GM12864 (cell line): ENCODE results near the gene CFAP92.

ENCODE experiments used
- DNase-seq: peaks from one replicate; pipeline ENCODE4 v3.0.0-alpha.2; 2011; ENCODE audit warnings: low read depth
- H3K4me3 ChIP-seq: 2 replicates; pipeline ENCODE4 v1.5.1; 2011; ENCODE audit warnings: mild to moderate bottlenecking, low read depth, low read length, control low read depth
- CTCF ChIP-seq: IDR thresholded peaks from 2 replicates; pipeline ENCODE4 v1.5.1; 2011; ENCODE audit warnings: low read depth, mild to moderate bottlenecking, moderate library complexity, low read length, control low read depth, inconsistent platforms; ENCODE audit errors: missing control alignments

The CFAP92 gene

GRCh38 chr3:129037093-129037419 lies 43.2 kb upstream of the CFAP92 start:
- no peak for TF ChIP-seq CTCF
- H3K4me3 ChIP-seq = no peak overlapping the region
- no peak for DNase-seq

- DNase-seq = no peak
- TF ChIP-seq CTCF = no peak
- no peak overlapping the region for H3K4me3 ChIP-seq
Observed at GRCh38 chr3:129036222-129037092, 42.6 kb upstream of the CFAP92 start.

- no peak for TF ChIP-seq CTCF
- DNase-seq = no peak
Observed at GRCh38 chr3:129035360-129036221, 41.7 kb upstream of the CFAP92 start.

GRCh38 chr3:129034642-129035041 lies 40.8 kb upstream of the CFAP92 start:
- DNase-seq = no peak
- H3K4me3 ChIP-seq = no peak overlapping the region
- TF ChIP-seq CTCF = no peak

More at GRCh38 chr3:129035360-129036221, 41.7 kb upstream of the CFAP92 start:
- no peak overlapping the region for H3K4me3 ChIP-seq

GRCh38 chr3:129033633-129034321 lies 39.9 kb upstream of the CFAP92 start:
- no peak for TF ChIP-seq CTCF
- no peak overlapping the region for H3K4me3 ChIP-seq
- DNase-seq = no peak

GRCh38 chr3:129033151-129033550 lies 39.3 kb upstream of the CFAP92 start:
- no peak for TF ChIP-seq CTCF

More at GRCh38 chr3:129033151-129033550, 39.3 kb upstream of the CFAP92 start:
- DNase-seq = no peak
- H3K4me3 ChIP-seq = no peak overlapping the region
